HG03045 (cell line): ENCODE data around the gene MTR.
A peak's percentile ranks its signal among the peaks of the same experiment; 100 is the strongest.

Experiments
- ATAC-seq: cut with Tn5 transposase; IDR thresholded peaks from one replicate; pipeline ENCODE4 v1.9.1; 2021; ENCODE audit warnings: mild to moderate bottlenecking, moderate library complexity; ENCODE audit not compliant: unreplicated experiment

The MTR gene

GRCh38 chr1:236862219-236862591, 67.1 kb downstream of the MTR start:
- ATAC-seq: no peak

DNA sequence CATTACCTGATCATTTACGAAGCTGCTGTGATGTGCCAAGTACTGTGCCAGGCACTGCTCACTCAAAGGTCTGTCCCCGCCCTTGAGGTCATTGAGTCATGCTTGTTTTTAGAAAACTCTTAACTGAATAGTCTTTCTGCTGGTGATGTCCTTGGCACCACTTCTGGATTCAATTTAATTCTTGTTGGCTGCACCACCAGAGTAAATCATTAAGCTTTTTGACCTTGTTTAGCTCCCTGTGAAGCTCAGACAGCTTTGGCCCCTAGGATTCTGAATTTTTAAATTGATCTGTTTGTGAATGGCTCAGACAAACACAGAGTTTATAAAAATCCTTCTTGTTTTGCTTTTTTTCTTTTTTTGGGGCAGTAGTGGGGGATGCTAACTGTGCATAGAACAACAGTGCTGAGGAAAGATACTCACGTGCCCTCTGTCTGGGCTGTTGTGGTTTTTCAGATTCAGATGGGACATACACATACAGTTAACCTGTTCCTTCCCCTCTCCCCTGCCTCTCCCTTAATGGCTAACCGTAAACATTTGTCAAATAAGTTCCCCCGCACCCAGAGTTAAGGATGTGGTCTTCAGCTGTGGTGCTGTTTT, 67.6 kb downstream of the MTR start:
- no peak for ATAC-seq

DNA sequence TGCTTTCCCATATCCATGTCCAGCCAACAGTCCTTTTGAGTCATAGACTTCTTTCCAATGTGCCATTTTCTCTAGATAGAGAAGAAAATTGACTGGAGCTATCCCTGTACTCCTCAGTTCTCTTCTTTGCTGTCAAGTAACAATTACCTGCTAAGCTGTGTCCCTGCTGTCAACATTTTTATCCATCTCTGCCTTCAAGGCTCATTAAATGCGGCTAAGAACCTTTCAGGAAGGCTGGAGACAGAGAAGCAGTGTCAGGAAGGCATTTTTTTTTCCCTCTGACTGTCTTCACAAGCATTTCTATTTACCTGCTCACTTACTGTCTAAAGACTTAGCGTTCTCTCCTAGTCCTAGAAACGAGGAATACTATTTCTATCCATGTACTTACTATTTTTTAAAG, 69.1 kb downstream of the MTR start:
- no peak for ATAC-seq

DNA sequence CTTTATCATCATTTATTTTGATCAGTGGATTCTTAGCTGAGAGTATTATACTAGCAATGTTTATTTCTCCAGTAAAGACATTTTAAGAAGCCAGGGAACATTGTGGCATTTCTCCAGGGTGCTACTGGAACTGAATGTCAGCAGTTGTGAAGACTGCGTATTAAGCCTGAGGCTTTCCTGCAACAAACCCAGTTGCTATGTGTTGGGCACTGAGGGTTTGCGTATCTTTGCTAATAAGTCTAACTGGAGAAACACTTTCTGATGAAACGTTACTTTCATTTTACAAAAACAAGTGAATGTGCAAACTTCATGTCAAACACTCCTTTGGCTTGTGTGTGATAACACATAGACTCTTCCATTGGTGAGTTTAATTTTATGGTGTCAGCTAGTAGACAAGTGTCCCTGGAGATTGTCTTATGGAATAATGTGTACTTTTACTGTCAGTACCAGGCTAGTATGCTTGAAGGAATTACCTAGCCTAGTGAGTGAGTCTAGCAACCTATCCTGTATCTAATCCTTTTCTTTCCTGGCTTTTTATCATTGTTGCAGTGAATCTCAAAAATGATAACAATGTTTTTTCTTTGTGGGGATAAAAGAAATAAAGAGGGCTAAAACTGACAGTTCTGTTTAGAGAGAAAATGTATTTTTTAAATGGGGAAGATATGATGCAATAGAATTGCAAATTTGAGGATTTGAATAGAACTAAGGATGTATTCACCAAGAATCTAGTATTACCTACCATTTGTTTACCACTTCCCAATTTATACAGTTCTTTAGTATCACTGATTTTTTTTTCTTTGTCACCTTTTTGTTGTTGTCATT, 70.1 kb downstream of the MTR start:
- no peak for ATAC-seq

- ATAC-seq: no peak
Observed at GRCh38 chr1:236865818-236866155, 70.7 kb downstream of the MTR start.

- ATAC-seq: peak; percentile 72
Observed at GRCh38 chr1:236868625-236869467, 73.8 kb downstream of the MTR start.

- no peak for ATAC-seq
Observed at GRCh38 chr1:236869911-236870310, 74.8 kb downstream of the MTR start.

DNA sequence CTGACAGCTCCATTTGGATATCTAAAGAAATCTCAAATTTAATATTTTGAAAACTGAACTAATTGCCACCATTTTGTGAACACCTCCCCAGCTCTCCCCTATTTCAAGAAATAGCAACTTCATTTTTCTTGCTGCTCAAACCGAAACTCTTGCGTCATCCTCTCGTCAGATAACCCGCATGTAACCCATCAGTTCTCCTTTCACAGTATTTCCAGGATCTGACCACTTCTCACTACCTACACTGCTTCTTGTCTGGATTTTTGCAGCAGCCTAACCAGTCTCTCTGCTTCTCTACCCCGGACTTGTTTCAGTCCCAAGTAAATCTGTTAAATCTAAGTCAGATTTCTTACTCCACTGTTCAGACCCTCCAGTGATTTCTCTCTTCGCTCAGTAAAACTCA, 75.6 kb downstream of the MTR start:
- ATAC-seq: no peak

- no peak for ATAC-seq
Observed at GRCh38 chr1:236872075-236872666, 77.1 kb downstream of the MTR start.

- ATAC-seq: no peak
Observed at GRCh38 chr1:236875975-236876374, 80.9 kb downstream of the MTR start.

GRCh38 chr1:236877661-236878060, 82.6 kb downstream of the MTR start:
- ATAC-seq: no peak

- ATAC-seq: no peak
Observed at GRCh38 chr1:236880209-236880608, 85.1 kb downstream of the MTR start.

DNA sequence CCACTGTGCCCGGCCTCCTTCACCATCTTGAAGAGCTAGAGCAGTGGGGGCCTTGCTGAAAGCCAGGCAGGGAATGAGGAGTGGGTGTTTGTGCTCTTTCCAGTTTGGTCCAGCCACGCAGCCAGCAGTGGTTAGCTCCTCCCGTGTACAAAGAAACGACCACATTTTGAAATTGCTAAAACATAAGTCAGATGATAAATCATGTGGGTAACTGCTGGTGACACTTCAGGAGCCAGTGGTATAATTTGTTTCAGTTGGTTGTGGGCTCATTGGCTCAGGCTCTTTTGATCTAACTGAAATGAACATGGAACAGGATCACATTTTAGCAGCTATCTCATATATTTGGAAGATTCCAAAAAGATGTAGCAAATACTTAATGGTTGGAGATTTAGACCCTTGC, 87.6 kb downstream of the MTR start:
- no peak for ATAC-seq

GRCh38 chr1:236886199-236886598, 91.1 kb downstream of the MTR start:
- no peak for ATAC-seq

- no peak for ATAC-seq
Observed at GRCh38 chr1:236887081-236887480, 92.0 kb downstream of the MTR start.

- no peak for ATAC-seq
Observed at GRCh38 chr1:236888126-236888525, 93.0 kb downstream of the MTR start.

GRCh38 chr1:236888903-236889302, 93.8 kb downstream of the MTR start:
- ATAC-seq: no peak

DNA sequence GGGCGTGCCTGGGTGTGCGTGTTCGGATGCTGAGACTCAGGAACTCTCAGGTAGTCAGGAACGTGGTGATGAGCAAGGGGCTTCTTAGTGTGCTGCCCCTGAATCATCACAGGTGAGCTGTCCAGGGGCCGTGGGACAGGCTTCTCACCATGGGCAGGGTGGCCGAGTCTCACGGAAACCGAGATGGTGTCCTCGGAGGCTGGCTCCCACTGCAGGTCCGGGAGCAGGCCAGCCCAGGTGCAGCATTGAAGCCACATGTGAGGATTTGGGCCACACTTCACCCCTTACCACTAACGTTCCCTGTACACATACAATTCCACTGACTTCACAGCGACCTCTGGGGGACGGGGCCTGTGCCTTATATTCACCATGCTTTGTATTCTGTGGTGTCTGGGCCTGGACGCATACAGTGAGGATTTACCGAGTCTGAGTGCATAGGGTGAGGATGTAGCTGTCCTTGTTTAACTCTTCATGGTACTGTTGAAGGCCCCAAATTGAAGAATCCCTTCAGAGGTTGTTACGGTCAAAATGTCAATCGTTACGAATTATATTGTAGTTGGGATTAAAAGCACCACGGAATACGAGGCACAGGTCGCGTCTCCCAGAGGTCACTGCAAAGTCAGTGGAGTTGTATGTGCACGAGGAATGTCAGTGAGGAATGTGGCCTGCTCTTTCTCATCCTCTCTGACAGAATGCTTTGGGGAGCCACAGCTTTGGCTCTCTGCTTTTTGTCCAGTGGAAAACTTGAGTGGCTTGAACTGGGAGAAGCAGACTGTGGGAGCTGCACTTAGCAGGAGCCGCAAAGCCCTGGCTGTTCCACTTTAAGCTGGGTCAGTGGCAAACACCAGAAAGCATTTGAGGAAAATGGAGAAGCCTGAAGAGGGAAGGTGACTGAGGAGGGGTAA, 95.3 kb downstream of the MTR start:
- no peak for ATAC-seq

GRCh38 chr1:236893626-236894545, 98.8 kb downstream of the MTR start:
- ATAC-seq: no peak
